Tibial artery (tissue), 4 donors: ENCODE measurements around the gene ESCO1.
"Not testable (repeated sequence)": the region's sequence is repeated elsewhere in the genome, so short reads cannot be mapped to it uniquely, and the experiment has no call there.

Experiments
- DNase-seq, 2 donors: peaks; one replicate each; pipeline ENCODE4 v3.0.0-alpha.2; 2019
- H3K27ac ChIP-seq, 2 donors: fragments of 200-600 bp; sonication (generic) in 1 of 2; 1 replicate in 1 of 2; 2 replicates in 1 of 2; pipeline ENCODE4 v1.5.1; 2018 to 2019; ENCODE audit warnings: mild to moderate bottlenecking in 1 of 2
- H3K27me3 ChIP-seq, 2 donors: fragments of 200-600 bp; sonication (generic) in 1 of 2; one replicate each; pipeline versions ENCODE4 v1.5.1 to v1.6.0; 2016 to 2019
- H3K36me3 ChIP-seq, 3 donors: fragments of 200-600 bp; sonication (generic) in 2 of 3; one replicate each; pipeline ENCODE4 v1.5.1; 2016 to 2019; ENCODE audit warnings: mild to moderate bottlenecking in 2 of 3
- H3K4me1 ChIP-seq, 4 donors: fragments of 200-600 bp; sonication (generic) in 2 of 4; 1 replicate in 3 of 4; 2 replicates in 1 of 4; pipeline ENCODE4 v1.5.1; 2016 to 2019
- H3K4me3 ChIP-seq, 2 donors: fragments of 200-600 bp; sonication (generic) in 1 of 2; 1 replicate in 1 of 2; 2 replicates in 1 of 2; pipeline ENCODE4 v1.5.1; 2018 to 2019; ENCODE audit warnings: mild to moderate bottlenecking in 2 of 2
- H3K9me3 ChIP-seq, 3 donors: fragments of 200-600 bp; sonication (generic) in 1 of 3; one replicate each; pipeline ENCODE4 v1.5.1; 2016 to 2019
- intact Hi-C: fragments of 100-400 bp; cut with DNase I; formaldehyde crosslinking; loops from one replicate; pipeline ENCODE4 v1.15.0; 2023; ENCODE audit warnings: low total_unique reads
- TF ChIP-seq, protein P1 (sequence below), 2 experiments: fragments of 200-600 bp in 1 of 2; fragments of 450-650 bp in 1 of 2; IDR thresholded peaks; one replicate each; pipeline ENCODE4 v1.5.1; 2017 to 2019; ENCODE audit warnings: antibody characterized with exemption in 2 of 2, mild to moderate bottlenecking in 1 of 2, moderate library complexity in 1 of 2

Gene ESCO1

GRCh38 chr18:21600526-21601410 lies at the start of gene ESCO1:
Gene ESCO1, minus strand, starts transcription at chr18:21600704. Its CDS starts 25,861 bp downstream, at chr18:21574843.
- H3K27ac ChIP-seq = peak within 1 kb of the TSS; percentile 94 to 98
- TF ChIP-seq, protein P1, sequence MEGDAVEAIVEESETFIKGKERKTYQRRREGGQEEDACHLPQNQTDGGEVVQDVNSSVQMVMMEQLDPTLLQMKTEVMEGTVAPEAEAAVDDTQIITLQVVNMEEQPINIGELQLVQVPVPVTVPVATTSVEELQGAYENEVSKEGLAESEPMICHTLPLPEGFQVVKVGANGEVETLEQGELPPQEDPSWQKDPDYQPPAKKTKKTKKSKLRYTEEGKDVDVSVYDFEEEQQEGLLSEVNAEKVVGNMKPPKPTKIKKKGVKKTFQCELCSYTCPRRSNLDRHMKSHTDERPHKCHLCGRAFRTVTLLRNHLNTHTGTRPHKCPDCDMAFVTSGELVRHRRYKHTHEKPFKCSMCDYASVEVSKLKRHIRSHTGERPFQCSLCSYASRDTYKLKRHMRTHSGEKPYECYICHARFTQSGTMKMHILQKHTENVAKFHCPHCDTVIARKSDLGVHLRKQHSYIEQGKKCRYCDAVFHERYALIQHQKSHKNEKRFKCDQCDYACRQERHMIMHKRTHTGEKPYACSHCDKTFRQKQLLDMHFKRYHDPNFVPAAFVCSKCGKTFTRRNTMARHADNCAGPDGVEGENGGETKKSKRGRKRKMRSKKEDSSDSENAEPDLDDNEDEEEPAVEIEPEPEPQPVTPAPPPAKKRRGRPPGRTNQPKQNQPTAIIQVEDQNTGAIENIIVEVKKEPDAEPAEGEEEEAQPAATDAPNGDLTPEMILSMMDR (IDR thresholded peaks at IDR 0.05) = peak; percentile 98 to 99
- no peaks in the 10 kb centered on the region for H3K27me3 ChIP-seq
- H3K9me3 ChIP-seq = no peaks in the 10 kb centered on the region
- no peaks in the 10 kb centered on the region for H3K36me3 ChIP-seq
- peak; percentile 95 to 97 for DNase-seq
- peaks cover 0 to 31% (median 13%) of the 10 kb centered on the region in 4 donors for H3K4me1 ChIP-seq
- intact Hi-C loops = loop anchor here (5.0 to 10.0 kb wide), 3 partner anchors 104 to 234 kb away; partner anchors contain the start of genes ABHD3 and MIB1
- peak within 1 kb of the TSS; percentile 76 to 86 for H3K4me3 ChIP-seq

DNA sequence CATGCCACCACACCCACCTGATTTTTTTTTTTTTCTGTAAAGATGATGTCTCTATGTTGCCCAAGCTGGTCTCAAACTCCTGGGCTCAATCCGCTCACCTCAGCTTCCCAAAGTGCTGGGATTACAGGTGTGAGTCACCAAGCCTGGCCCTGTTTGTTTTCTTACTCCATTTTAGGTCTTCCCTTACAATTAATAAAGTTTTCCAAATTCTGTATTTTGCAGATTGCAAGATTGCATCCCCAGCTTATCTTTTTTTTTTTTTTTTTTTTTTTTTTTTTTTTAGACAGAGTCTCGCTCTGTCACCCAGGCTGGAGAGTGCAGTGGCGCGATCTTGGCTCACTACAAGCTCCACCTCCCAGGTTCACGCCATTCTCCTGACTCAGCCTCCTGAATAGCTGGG lies 39.9 kb upstream of the ESCO1 start:
- DNase-seq, H3K4me3 ChIP-seq, H3K36me3 ChIP-seq, intact Hi-C loops, H3K27me3 ChIP-seq, H3K27ac ChIP-seq, H3K4me1 ChIP-seq, H3K9me3 ChIP-seq: not testable (repeated sequence)

DNA sequence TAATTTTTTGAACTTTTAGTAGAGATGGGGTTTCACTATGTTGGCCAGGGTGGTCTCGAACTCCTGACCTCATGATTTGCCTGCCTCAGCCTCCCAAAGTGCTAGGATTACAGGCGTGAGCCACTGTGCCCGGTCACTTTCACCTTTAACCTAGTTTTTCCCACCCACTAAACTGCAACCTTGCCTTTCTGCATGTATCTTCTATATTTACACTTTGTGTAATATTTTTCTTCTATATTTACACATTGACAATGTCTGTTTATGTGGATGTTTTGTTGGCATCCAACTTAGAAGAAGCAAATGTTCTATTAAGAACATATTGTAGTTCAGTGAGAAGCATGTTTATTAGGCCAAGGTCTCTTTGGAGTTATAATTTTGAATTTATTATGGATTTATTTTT lies 38.3 kb upstream of the ESCO1 start:
- H3K9me3 ChIP-seq = no peaks in the 10 kb centered on the region
- H3K27ac ChIP-seq = no peak overlapping the region
- intact Hi-C loops = no loop called here
- TF ChIP-seq, protein P1 (IDR thresholded peaks at IDR 0.05) = no peak
- no peak overlapping the region for H3K4me3 ChIP-seq
- no peaks in the 10 kb centered on the region for H3K4me1 ChIP-seq
- H3K36me3 ChIP-seq = peaks cover under 1 to 4% (median 2%) of the 10 kb centered on the region in 3 donors
- DNase-seq = no peak
- no peaks in the 10 kb centered on the region for H3K27me3 ChIP-seq

GRCh38 chr18:21636769-21637168 lies 36.3 kb upstream of the ESCO1 start:
- TF ChIP-seq, protein P1 (IDR thresholded peaks at IDR 0.05) = no peak
- H3K36me3 ChIP-seq = peaks cover 6 to 13% (median 8%) of the 10 kb centered on the region in 3 donors
- no peak for DNase-seq
- no peak overlapping the region for H3K4me3 ChIP-seq
- no peaks in the 10 kb centered on the region for H3K4me1 ChIP-seq
- intact Hi-C loops = no loop called here
- no peak overlapping the region for H3K27ac ChIP-seq
- no peaks in the 10 kb centered on the region for H3K9me3 ChIP-seq
- no peaks in the 10 kb centered on the region for H3K27me3 ChIP-seq

DNA sequence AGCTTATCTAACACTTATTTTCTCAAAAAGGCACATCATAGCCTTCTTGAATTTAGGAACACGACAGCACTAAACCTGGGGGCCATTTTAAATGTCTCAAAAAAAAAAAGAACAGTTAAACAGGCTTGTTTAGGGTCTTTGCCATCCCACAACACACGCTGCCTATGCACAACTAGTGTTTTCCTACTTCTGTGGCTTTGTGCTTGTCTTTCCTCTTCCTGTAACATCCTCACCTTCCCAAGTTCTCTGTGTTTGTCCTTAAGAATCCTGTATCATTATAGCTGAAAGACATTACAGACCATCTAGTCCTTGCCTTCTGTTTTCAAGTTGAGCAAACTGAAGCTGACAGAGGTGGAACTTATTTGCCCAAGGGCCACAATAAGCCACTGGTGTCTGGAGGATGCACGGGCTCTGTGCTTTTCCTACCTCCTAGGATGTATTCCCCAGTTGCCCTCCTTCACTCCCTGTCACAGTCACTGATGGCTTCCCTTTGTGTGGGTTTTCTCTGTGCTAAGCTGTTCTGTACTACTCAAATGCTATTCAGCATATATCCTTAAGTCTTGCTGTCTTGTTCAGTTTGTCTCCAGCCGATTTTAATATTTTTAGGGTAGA lies 34.2 kb upstream of the ESCO1 start:
- Histone ChIP-seq H3K4me3 (no peak overlapping the region), H3K36me3 (peaks cover 12 to 34% (median 19%) of the 10 kb centered on the region in 3 donors), H3K27me3 (no peaks in the 10 kb centered on the region), H3K4me1 (no peaks in the 10 kb centered on the region), H3K27ac (no peak overlapping the region), H3K9me3 (no peaks in the 10 kb centered on the region)
- TF ChIP-seq, protein P1 (IDR thresholded peaks at IDR 0.05) = no peak
- intact Hi-C loops = no loop called here
- DNase-seq = no peak

DNA sequence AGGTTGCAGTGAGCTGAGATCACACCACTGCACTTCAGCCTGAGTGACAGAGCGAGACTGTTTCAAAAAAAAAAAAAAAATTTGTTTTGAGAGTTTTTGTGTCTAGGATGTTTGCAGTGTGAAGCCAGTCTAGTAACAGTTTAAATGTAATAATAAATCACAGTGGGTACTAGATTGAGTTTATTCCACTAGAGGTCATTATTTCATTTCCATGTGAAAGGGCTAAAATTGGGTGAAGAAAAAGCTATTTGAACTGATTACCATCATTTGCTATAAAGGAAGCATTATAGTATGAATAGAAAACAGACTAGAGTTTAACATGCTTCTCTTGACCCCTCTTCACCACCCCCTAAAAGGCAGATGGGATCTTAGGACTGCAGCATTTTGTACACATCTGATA lies 31.9 kb upstream of the ESCO1 start:
- H3K9me3 ChIP-seq = no peaks in the 10 kb centered on the region
- no peak overlapping the region for H3K4me3 ChIP-seq
- peaks cover 12 to 55% (median 28%) of the 10 kb centered on the region in 3 donors for H3K36me3 ChIP-seq
- H3K27ac ChIP-seq = no peak overlapping the region
- TF ChIP-seq, protein P1 (IDR thresholded peaks at IDR 0.05) = no peak
- intact Hi-C loops = no loop called here
- H3K4me1 ChIP-seq = no peaks in the 10 kb centered on the region
- no peak for DNase-seq
- no peaks in the 10 kb centered on the region for H3K27me3 ChIP-seq
